H9 (cell line): ENCODE results near the gene TRIM7. TPM values are rescaled to one million over a fixed set of nuclear protein-coding genes. Genes with fewer than 3 reads are reported as not detected.

Source experiments
- DNase-seq: peaks from one replicate; pipeline ENCODE4 v3.0.0-alpha.2; 2017
- H2AFZ ChIP-seq: one replicate; pipeline ENCODE4 v1.6.1; 2013; ENCODE audit warnings: mild to moderate bottlenecking, low read length, control low read depth, moderate library complexity
- H2AK5ac ChIP-seq: 2 replicates; pipeline ENCODE4 v1.6.1; 2013; ENCODE audit warnings: low read length, control low read depth, mixed read lengths; ENCODE audit not compliant: insufficient read length
- H2BK120ac ChIP-seq: one replicate; pipeline ENCODE4 v1.6.1; 2013; ENCODE audit warnings: low read depth, mild to moderate bottlenecking, low read length, control low read depth, inconsistent platforms; ENCODE audit not compliant: poor library complexity, severe bottlenecking
- H2BK12ac ChIP-seq: 2 replicates; pipeline ENCODE4 v1.6.1; 2013; ENCODE audit warnings: low read length, control low read depth, mixed read lengths, low read depth; ENCODE audit not compliant: insufficient read length
- H2BK15ac ChIP-seq: 2 replicates; pipeline ENCODE4 v1.6.1; 2013; ENCODE audit warnings: low read depth, low read length, control low read depth
- H2BK20ac ChIP-seq: one replicate; pipeline ENCODE4 v1.6.1; 2013; ENCODE audit warnings: low read depth, mild to moderate bottlenecking, low read length, control low read depth, inconsistent platforms; ENCODE audit not compliant: poor library complexity, severe bottlenecking
- H2BK5ac ChIP-seq: 2 replicates; pipeline ENCODE4 v1.6.1; 2013; ENCODE audit warnings: low read length, control low read depth, mixed read lengths; ENCODE audit not compliant: insufficient read length
- H3K14ac ChIP-seq: 2 replicates; pipeline ENCODE4 v1.6.1; 2013; ENCODE audit warnings: low read length, control low read depth; ENCODE audit not compliant: insufficient read depth
- H3K18ac ChIP-seq: 2 replicates; pipeline ENCODE4 v1.6.1; 2013; ENCODE audit warnings: low read depth, mild to moderate bottlenecking, mixed read lengths, low read length, control low read depth; ENCODE audit not compliant: insufficient read length
- H3K23ac ChIP-seq: 2 replicates; pipeline ENCODE4 v1.6.1; 2013; ENCODE audit warnings: low read length, control low read depth, mixed read lengths, low read depth; ENCODE audit not compliant: insufficient read length
- H3K23me2 ChIP-seq: 2 replicates; pipeline ENCODE4 v1.6.1; 2013; ENCODE audit warnings: low read depth, mild to moderate bottlenecking, mixed read lengths, low read length, control low read depth; ENCODE audit not compliant: insufficient read length, poor library complexity, severe bottlenecking
- H3K27ac ChIP-seq: 2 replicates; pipeline ENCODE4 v1.5.1; 2013; ENCODE audit warnings: low read length, control low read depth, mixed read lengths, low read depth; ENCODE audit not compliant: insufficient read length
- H3K27me3 ChIP-seq: 2 replicates; pipeline ENCODE4 v1.6.1; 2013; ENCODE audit warnings: low read length, control low read depth, inconsistent platforms; ENCODE audit not compliant: insufficient read depth
- H3K4ac ChIP-seq: 2 replicates; pipeline ENCODE4 v1.6.1; 2013; ENCODE audit warnings: low read depth, mild to moderate bottlenecking, control low read depth, inconsistent platforms, low read length, moderate library complexity
- H3K4me1 ChIP-seq: 2 replicates; pipeline ENCODE4 v1.6.1; 2013; ENCODE audit warnings: low read length, control low read depth, inconsistent platforms; ENCODE audit not compliant: insufficient read depth
- H3K4me2 ChIP-seq: 2 replicates; pipeline ENCODE4 v1.6.1; 2013; ENCODE audit warnings: low read length, control low read depth, mixed read lengths; ENCODE audit not compliant: insufficient read length, insufficient read depth
- H3K56ac ChIP-seq: 2 replicates; pipeline ENCODE4 v1.6.1; 2013; ENCODE audit warnings: low read depth, mild to moderate bottlenecking, mixed read lengths, low read length, control low read depth; ENCODE audit not compliant: insufficient read length
- H3K79me1 ChIP-seq: 2 replicates; pipeline ENCODE4 v1.6.1; 2013; ENCODE audit warnings: low read depth, mild to moderate bottlenecking, moderate library complexity, low read length, control low read depth, inconsistent platforms; ENCODE audit not compliant: insufficient read depth, poor library complexity, severe bottlenecking
- H3K79me2 ChIP-seq: 2 replicates; pipeline ENCODE4 v1.6.1; 2013; ENCODE audit warnings: low read length, control low read depth, inconsistent platforms; ENCODE audit not compliant: insufficient read depth
- H3K9ac ChIP-seq: 2 replicates; pipeline ENCODE4 v1.6.1; 2013; ENCODE audit warnings: low read length, control low read depth, mixed read lengths; ENCODE audit not compliant: insufficient read length; ENCODE audit errors: extremely low read depth
- H3K9me3 ChIP-seq: one replicate; pipeline ENCODE4 v1.6.1; 2013; ENCODE audit warnings: low read depth, low read length, inconsistent platforms; ENCODE audit not compliant: control insufficient read depth
- H3T11ph ChIP-seq: one replicate; pipeline ENCODE4 v1.6.1; 2013; ENCODE audit warnings: mild to moderate bottlenecking, low read length, control low read depth, inconsistent platforms
- H4K20me1 ChIP-seq: one replicate; pipeline ENCODE4 v1.6.1; 2013; ENCODE audit not compliant: control insufficient read depth, insufficient read length, insufficient read depth
- H4K5ac ChIP-seq: 2 replicates; pipeline ENCODE4 v1.6.1; 2013; ENCODE audit warnings: low read depth, mild to moderate bottlenecking, mixed read lengths, low read length, control low read depth; ENCODE audit not compliant: insufficient read length
- H4K8ac ChIP-seq: replicated peaks from 2 replicates; pipeline ENCODE4 v1.6.1; 2013; ENCODE audit warnings: low read length, control low read depth, mixed read lengths, low read depth; ENCODE audit not compliant: insufficient read length
- H4K91ac ChIP-seq: 2 replicates; pipeline ENCODE4 v1.6.1; 2013; ENCODE audit warnings: low read depth, mild to moderate bottlenecking, moderate library complexity, mixed read lengths, low read length, control low read depth; ENCODE audit not compliant: insufficient read length
- H3K27ac Mint-ChIP-seq, 3 experiments: 2 replicates in 2 of 3; 3 replicates in 1 of 3; pipeline ENCODE4 v1.8.0; 2020 to 2021; ENCODE audit warnings: mixed read lengths in 3 of 3, mild to moderate bottlenecking in 1 of 3, moderate library complexity in 1 of 3
- H3K27me3 Mint-ChIP-seq: 2 replicates; pipeline ENCODE4 v1.8.0; 2021; ENCODE audit warnings: low read depth, mild to moderate bottlenecking, moderate library complexity, mixed read lengths
- H3K36me3 Mint-ChIP-seq, 3 experiments: 2 replicates in 2 of 3; 3 replicates in 1 of 3; pipeline ENCODE4 v1.8.0; 2020 to 2021; ENCODE audit warnings: low read depth in 3 of 3, mixed read lengths in 3 of 3; ENCODE audit not compliant: insufficient read depth in 1 of 3
- H3K4me1 Mint-ChIP-seq, 2 experiments: 2 replicates each; pipeline ENCODE4 v1.8.0; 2020; ENCODE audit warnings: mixed read lengths in 2 of 2
- H3K4me3 Mint-ChIP-seq, 2 experiments: 2 replicates in 1 of 2; 3 replicates in 1 of 2; pipeline ENCODE4 v1.8.0; 2020 to 2021; ENCODE audit warnings: mild to moderate bottlenecking in 2 of 2, mixed read lengths in 2 of 2, moderate library complexity in 1 of 2
- H3K9me3 Mint-ChIP-seq, 2 experiments: 2 replicates in 1 of 2; 3 replicates in 1 of 2; pipeline ENCODE4 v1.8.0; 2020; ENCODE audit warnings: mild to moderate bottlenecking in 2 of 2, mixed read lengths in 2 of 2, moderate library complexity in 1 of 2
- CTCF ChIP-seq: fragments of 200-600 bp; sonication (generic); conservative IDR thresholded peaks from 3 replicates; pipeline ENCODE4 v1.8.0; 2021; ENCODE audit warnings: antibody characterized with exemption, mild to moderate bottlenecking
- WGBS: extraction: QIAGEN DNeasy Blood & Tissue Kit; methylation state at CpG from one replicate; pipeline ENCODE4 v1.1.7; 2013; ENCODE audit warnings: missing lambda C conversion rate, low lambda C conversion rate, mixed read lengths; ENCODE audit not compliant: insufficient read length; ENCODE audit errors: extremely low coverage; 5-methylcytosine and 5-hydroxymethylcytosine counted together
- total RNA-seq: library from RNA; stranded (reverse); gene quantifications from 2 replicates; pipeline ENCODE4 v1.2.1, GENCODE V29; 2021

TRIM7 gene
- total RNA-seq, 1 experiment from 2014 or later = not detected

- WGBS = no CpG with 5 or more reads among the region's 50 CpGs
- Histone ChIP-seq H3K4me2 (peak overlapping the region; percentile 65), H3K4me1 (no peaks in the 10 kb centered on the region), H3T11ph (no peak overlapping the region), H2BK120ac (no peak overlapping the region), H2BK20ac (no peak overlapping the region), H3K9me3 (no peaks in the 10 kb centered on the region), H2BK15ac (no peak overlapping the region), H3K79me1 (no peaks in the 10 kb centered on the region), H3K23ac (no peak overlapping the region), H3K27ac (no peak overlapping the region), H3K4ac (no peak overlapping the region), H4K20me1 (no peaks in the 10 kb centered on the region), H2AFZ (peak overlapping the region; percentile 82), H4K8ac (no peak overlapping the region), H3K23me2 (peaks cover 11% of the 10 kb centered on the region), H3K14ac (no peak overlapping the region), H2BK5ac (no peak overlapping the region), H2BK12ac (no peak overlapping the region), H3K79me2 (no peaks in the 10 kb centered on the region), H3K18ac (no peak overlapping the region), H3K56ac (no peak overlapping the region), H3K27me3 (peaks cover 10% of the 10 kb centered on the region), H4K5ac (no peak overlapping the region), H4K91ac (no peak overlapping the region), H2AK5ac (no peak overlapping the region), H3K9ac (peak overlapping the region; percentile 10)
- Mint-ChIP-seq H3K4me3 (peak overlapping the region; percentile 76 to 93), H3K9me3 (peaks cover 2 to 5% of the 10 kb centered on the region in 2 experiments; a peak in 2 of 5 replicates), H3K27ac (peak overlapping the region; percentile 17 to 79 (median 73); a peak in 5 of 7 replicates), H3K27me3 (peaks cover 58% of the 10 kb centered on the region), H3K4me1 (peaks cover 21 to 28% of the 10 kb centered on the region in 2 experiments), H3K36me3 (no peaks in the 10 kb centered on the region; a peak in 1 of 7 replicates)
- peak; percentile 93 for DNase-seq
- TF ChIP-seq CTCF = 0 out of 3 replicates have a peak, but pooled peaks have one; percentile 10
These were observed 31.3 kb downstream of the TRIM7 start for GRCh38 chr5:181173420-181174342.
